ENCODE results near the gene TTLL7. TPM values are rescaled to one million over a fixed set of nuclear protein-coding genes. Genes with fewer than 3 reads are reported as not detected.

Gene TTLL7
- total and polyA plus RNA-seq, 2 experiments from 2014 or later = 2.7 to 2.9 TPM

DNA sequence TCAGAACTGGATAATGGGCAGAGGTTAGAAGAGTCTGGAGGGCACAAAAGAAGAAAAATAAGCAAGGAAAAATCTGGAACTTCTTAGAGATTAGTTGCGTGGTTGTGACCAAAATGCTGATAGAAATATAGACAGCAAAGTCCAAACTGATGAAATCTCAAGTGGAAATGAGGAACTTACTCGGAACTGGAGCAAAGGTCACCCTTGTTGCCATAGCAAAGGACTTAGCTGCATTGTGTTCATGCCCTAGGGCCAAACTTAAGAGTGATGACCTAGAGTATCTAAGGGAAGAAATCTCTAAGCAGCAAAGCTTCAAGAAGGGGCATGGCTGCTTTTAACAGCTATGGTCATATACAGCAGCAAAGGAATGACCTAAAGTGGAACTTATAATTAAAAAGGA is 180.0 kb downstream of the TTLL7 start:
- no peak overlapping the region for H3K9ac ChIP-seq
- H3K4me2 ChIP-seq (ENCODE audit: unreplicated experiment) = no peak overlapping the region
- peaks cover 7% of the 10 kb centered on the region; the same call in 1 of the 2 replicates for H3K4me1 ChIP-seq (ENCODE audit: insufficient read depth)
- H3F3A ChIP-seq (ENCODE audit: insufficient read depth) = no peaks in the 10 kb centered on the region
- in situ Hi-C loops (cut with MboI) = no loop called here
- H3K9me3 ChIP-seq (ENCODE audit: low read depth) = no peaks in the 10 kb centered on the region
- DNase-seq = peak; percentile 59
- no peaks in the 10 kb centered on the region for H3K9me2 ChIP-seq (ENCODE audit: insufficient read depth)
- H2AFZ ChIP-seq = no peak overlapping the region
- H4K20me1 ChIP-seq (ENCODE audit: insufficient read depth) = no peaks in the 10 kb centered on the region
- H3K4me3 ChIP-seq = no peak overlapping the region
- H3K79me2 ChIP-seq (ENCODE audit: insufficient read depth) = no peaks in the 10 kb centered on the region
- no peak overlapping the region for H3K27ac ChIP-seq
- no peaks in the 10 kb centered on the region for H3K27me3 ChIP-seq (replicated peaks; ENCODE audit: insufficient read depth)
- no peak for TF ChIP-seq EZH2phosphoT487 (IDR thresholded peaks at IDR 0.05; ENCODE audit: insufficient read depth, low read depth)
- no peak for TF ChIP-seq EZH2 (IDR thresholded peaks at IDR 0.05; ENCODE audit: insufficient read depth, poor library complexity, severe bottlenecking)
- 61 to 75% methylated on average over 2 of the region's 2 CpGs for WGBS, 2 experiments (ENCODE audit: low coverage in 1 of 2, low lambda C conversion rate in 2 of 2, missing lambda C conversion rate in 2 of 2)
- H3K36me3 ChIP-seq (ENCODE audit: low read depth) = no peaks in the 10 kb centered on the region

DNA sequence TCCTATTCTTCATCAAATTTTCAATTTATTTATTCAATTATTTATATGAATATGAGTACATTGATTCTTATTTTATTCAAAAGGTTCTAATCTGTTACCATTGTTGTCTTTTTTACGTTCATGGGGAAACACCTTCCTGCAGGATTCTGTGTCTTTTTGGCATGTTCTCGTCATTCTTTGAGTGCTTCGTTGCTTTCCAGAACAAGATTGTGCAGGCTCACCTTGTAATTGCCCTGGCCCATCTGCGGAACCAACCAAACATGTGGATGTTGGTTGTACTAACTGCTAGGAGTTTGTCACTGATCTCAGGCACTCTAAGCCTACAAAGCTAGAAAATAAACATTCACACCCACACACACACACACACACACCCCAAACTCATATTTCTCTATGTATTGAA is 182.1 kb downstream of the TTLL7 start:
- no peaks in the 10 kb centered on the region for H3K36me3 ChIP-seq (ENCODE audit: low read depth)
- 82 to 88% methylated on average over 4 of the region's 4 CpGs for WGBS, 2 experiments (ENCODE audit: low coverage in 1 of 2, low lambda C conversion rate in 2 of 2, missing lambda C conversion rate in 2 of 2)
- in situ Hi-C loops (cut with MboI) = no loop called here
- H3K79me2 ChIP-seq (ENCODE audit: insufficient read depth) = no peaks in the 10 kb centered on the region
- no peak overlapping the region for H3K4me3 ChIP-seq
- no peaks in the 10 kb centered on the region for H3K9me3 ChIP-seq (ENCODE audit: low read depth)
- H2AFZ ChIP-seq = no peak overlapping the region
- TF ChIP-seq EZH2 (IDR thresholded peaks at IDR 0.05; ENCODE audit: insufficient read depth, poor library complexity, severe bottlenecking) (no peak), EZH2phosphoT487 (IDR thresholded peaks at IDR 0.05; ENCODE audit: insufficient read depth, low read depth) (no peak)
- H3K9me2 ChIP-seq (ENCODE audit: insufficient read depth) = no peaks in the 10 kb centered on the region
- H3F3A ChIP-seq (ENCODE audit: insufficient read depth) = no peaks in the 10 kb centered on the region
- no peaks in the 10 kb centered on the region for H4K20me1 ChIP-seq (ENCODE audit: insufficient read depth)
- no peak overlapping the region for H3K9ac ChIP-seq
- no peaks in the 10 kb centered on the region for H3K27me3 ChIP-seq (replicated peaks; ENCODE audit: insufficient read depth)
- H3K4me2 ChIP-seq (ENCODE audit: unreplicated experiment) = no peak overlapping the region
- no peak overlapping the region for H3K27ac ChIP-seq
- H3K4me1 ChIP-seq (ENCODE audit: insufficient read depth) = peaks cover 7% of the 10 kb centered on the region; the same call in 1 of the 2 replicates
- DNase-seq = no peak

DNA sequence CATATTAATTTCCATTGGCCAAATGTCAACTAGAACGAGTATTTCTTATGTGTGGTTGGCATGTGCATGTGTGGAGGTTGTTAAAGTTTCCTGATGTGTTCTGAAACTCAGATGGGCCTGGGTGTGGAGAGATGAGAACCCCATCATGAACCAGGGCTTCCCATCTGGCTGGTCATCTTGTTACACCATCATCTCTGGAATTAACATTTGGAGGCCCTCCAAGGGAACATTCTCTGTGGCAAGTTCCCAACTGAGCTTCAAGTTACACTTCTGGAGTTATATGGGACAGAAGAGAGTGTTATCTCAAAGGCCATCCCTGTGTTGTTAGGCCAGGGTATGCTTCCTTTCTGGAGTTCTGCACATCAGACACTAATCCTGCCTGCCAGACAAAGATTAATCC is 183.6 kb downstream of the TTLL7 start:
- Histone ChIP-seq H3K27me3 (replicated peaks; ENCODE audit: insufficient read depth) (no peaks in the 10 kb centered on the region), H3K4me2 (ENCODE audit: unreplicated experiment) (no peak overlapping the region), H3K36me3 (ENCODE audit: low read depth) (no peaks in the 10 kb centered on the region), H3K9me3 (ENCODE audit: low read depth) (no peaks in the 10 kb centered on the region), H4K20me1 (ENCODE audit: insufficient read depth) (no peaks in the 10 kb centered on the region), H3K79me2 (ENCODE audit: insufficient read depth) (no peaks in the 10 kb centered on the region), H3K9me2 (ENCODE audit: insufficient read depth) (no peaks in the 10 kb centered on the region), H3K9ac (no peak overlapping the region), H3K4me3 (no peak overlapping the region), H3K4me1 (ENCODE audit: insufficient read depth) (peaks cover 7% of the 10 kb centered on the region; the same call in 1 of the 2 replicates), H3F3A (ENCODE audit: insufficient read depth) (no peaks in the 10 kb centered on the region), H2AFZ (no peak overlapping the region), H3K27ac (no peak overlapping the region)
- DNase-seq = peak; percentile 80
- WGBS, 2 experiments (ENCODE audit: low coverage in 1 of 2, low lambda C conversion rate in 2 of 2, missing lambda C conversion rate in 2 of 2) = 0 to 3% methylated on average over 1 of the region's 1 CpG
- in situ Hi-C loops (cut with MboI) = no loop called here
- no peak for TF ChIP-seq EZH2phosphoT487 (IDR thresholded peaks at IDR 0.05; ENCODE audit: insufficient read depth, low read depth)
- TF ChIP-seq EZH2 (IDR thresholded peaks at IDR 0.05; ENCODE audit: insufficient read depth, poor library complexity, severe bottlenecking) = no peak

Other genes with a start within 250 kb of the TTLL7 start
- gene PRKACB, start 145.1 kb upstream of the TTLL7 start, total RNA-seq (2014; rRNA removed; shearing (Covaris generic)) = 21.9 and 23.9 TPM in 2 replicates
- gene PRKACB, start 145.1 kb upstream of the TTLL7 start, polyA plus RNA-seq (2016; fragmentation: Nextera tagmentation; extraction: Ambion mirVana) = 24.9 and 25.6 TPM in 2 replicates